Activated CD4-positive, CD25-positive, alpha-beta regulatory T cell treated with anti-CD3 and anti-CD28 coated beads, Interleukin-2, amount 50 U/mL, for 24 hours (primary cell): ENCODE measurements around the gene ATP6V1F.

Experiments
- ATAC-seq, 2 donors: fragments of 150-1000 bp; cut with Tn5 transposase; one replicate each; pipeline ENCODE4 v1.10.0; 2021; ENCODE audit warnings: mild to moderate bottlenecking in 1 of 2, moderate library complexity in 1 of 2

The ATP6V1F gene

DNA sequence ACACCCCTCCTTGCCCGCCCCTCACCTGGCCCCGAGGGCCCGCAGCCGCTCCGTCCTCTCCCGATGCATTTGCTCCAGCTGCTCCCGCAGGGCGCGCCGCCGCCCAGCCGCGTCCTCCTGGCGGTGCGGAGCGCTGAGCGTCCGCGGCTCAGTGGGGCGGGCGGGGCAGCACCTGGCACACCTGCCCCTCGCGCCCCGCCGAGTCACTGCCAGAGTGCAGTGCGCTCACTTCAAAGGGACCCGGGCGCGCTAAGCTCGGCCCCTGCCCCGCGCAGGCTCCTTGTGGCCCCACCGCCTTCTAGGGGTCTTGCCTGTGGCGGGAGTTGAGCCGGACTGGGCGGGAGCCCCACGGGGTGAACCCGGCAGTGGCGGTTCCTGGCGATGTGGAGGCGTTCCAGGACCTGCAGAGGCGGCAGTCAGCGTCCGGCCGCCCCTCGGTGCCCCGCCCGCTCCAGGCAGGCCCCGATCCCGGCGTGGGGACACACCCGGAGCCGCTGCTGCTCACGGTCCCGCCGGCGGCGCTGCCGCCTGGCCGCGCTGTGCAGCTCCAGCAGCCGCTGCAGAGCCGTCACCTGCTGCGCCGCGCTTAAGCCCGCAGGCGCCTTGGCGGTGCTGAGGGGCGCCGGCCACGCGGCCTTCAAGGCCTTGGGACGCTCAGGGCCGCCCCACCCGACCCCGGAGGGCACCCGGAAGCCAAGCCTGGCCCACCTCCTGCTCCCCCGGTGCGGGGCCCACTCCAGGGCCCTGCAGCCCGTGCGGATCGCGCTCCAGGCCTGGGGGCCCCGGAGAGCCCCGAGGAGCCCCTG lies 6.7 kb downstream of the ATP6V1F start:
- peak; percentile 78 to 82 for ATAC-seq

DNA sequence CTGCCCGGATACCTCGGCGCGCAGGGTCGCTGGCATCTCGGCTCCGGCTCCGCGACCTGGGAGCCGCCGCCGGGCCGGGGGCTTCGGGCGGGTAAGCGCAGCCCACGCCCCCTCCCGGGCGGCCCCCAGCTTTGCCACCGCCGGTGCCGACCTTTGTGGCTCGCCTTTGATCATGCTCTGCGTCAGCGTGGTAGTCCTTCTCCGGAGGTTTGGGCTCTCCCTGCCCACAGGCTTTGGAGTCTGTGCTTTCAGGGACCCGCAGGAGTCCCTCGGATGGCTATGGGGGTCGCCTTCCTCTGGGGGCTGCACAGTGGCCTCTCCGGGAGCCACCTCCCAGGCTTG lies 7.3 kb downstream of the ATP6V1F start:
- ATAC-seq, result peak; percentile 21 to 30

DNA sequence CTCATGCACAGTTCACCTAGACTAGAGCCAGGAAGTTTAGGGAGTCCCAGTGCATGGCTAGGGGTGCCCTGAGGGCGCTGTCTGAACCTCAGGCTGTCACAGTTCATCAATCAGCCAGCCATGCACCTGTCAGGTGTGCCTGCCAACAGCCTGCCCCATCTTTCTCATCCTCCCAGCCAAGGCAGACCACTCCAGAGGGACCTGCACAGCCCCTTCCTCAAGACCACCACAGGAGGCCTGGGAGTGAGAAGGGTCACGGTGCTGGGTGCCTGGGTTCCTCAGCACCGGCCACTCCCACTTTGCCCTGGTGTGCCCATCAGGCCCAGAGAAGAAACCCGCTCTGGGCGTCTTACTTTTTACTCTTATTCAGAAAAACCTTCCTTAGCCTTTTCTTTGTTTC lies 8.4 kb downstream of the ATP6V1F start:
- no peak for ATAC-seq

DNA sequence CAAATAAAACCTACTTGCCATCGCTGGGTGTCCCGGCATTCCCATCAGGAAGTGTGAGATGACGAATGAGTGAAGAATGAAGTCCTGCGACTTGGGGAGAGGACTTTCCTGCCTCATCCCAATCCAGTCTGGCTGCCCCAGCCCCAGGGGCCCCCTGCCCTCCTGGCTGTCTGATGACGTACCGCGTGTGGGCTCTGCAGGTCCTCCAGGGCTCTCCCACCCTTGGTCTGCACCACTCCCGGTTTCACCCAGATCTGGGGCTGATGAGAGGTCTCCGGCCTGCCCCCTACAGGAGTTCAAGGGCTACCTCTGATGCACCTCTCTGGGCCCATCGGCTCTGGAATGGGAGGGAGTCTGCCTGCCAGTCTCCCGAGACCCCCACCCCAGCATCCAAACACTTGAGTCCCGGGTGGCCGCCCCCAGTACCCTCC lies 9.8 kb downstream of the ATP6V1F start:
- ATAC-seq, result no peak

DNA sequence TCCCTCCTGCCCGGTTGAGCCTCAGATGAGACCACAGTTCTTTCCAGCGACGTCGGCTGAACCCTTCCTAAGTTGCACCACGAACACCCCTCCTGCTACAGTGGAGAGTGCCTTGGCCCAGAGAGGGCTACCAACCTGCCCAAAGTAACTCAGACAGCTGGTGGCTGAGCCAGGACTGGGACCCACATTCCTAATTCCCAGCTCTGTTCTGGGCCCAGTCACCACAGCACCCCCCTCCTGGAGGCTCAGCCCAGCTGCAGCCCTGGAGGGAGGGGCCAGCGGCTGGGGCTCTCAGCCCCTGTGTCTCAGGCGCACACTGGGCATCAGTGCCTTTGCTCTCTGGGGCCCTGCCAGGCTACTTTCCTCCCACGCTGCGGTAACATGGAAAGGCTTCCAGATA lies 10.6 kb downstream of the ATP6V1F start:
- ATAC-seq, result no peak

DNA sequence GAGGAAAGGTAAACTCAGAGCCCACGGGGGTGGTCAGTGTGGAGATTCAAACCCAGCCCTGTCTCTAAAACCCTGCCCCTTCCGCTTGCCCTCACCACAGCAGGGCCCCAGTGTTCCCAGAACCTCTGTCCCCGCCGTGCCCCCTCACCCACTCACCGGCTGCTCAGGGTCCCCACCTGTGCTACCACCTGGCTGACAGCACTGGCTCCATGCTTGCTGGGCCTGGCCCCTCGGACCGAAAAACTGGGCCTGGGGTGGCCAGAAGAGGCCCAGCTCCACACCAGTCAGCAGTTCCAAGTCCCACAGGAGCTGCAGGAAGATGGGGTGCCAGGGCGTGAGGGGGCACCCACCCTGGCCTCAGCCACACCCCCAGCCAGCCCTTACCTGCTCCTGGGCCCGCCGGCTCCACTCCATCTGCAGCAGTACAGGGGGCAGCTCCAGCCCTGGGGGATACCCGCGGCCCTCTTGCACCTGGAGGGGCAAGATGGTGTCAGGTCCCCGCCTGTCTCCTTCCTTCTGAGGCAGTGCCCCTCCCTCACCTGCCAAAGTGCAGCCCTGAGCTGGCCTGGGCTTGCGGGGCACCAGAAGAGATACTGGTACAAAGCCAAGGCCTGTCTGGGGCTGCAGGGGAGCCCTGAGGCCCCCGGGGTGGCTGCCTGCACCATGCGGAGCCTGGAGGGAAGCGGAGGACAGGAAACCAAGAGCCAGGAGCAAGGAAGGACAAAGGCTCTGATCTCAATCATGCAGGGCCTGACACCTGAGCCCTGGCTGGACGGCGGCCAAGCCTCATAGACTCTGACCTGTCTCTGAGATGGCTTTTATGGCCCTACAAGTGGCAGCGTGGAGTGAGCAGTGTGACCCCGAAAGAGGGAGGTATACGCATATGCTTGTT lies 11.7 kb downstream of the ATP6V1F start:
- ATAC-seq, result no peak

DNA sequence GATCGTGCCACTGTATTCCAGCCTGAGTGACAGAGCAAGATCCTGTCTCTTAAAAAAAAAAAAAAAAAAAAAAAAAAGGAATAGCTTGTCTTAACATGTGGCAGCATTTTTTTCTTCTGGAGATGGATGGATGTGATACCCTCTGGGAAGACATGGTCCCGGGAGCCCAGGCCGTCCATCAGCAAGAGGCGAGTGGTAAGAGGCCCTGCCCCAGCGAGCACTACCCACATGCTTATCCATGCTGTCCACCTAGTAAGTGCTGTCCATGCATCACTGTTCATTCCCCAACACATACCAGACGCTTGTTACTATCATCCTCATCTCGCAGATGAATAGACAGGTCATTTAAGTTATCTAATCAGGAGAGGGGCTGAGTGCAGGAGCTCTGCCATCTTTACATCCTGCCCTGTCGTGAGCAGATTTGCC lies 12.9 kb downstream of the ATP6V1F start:
- ATAC-seq, result no peak

DNA sequence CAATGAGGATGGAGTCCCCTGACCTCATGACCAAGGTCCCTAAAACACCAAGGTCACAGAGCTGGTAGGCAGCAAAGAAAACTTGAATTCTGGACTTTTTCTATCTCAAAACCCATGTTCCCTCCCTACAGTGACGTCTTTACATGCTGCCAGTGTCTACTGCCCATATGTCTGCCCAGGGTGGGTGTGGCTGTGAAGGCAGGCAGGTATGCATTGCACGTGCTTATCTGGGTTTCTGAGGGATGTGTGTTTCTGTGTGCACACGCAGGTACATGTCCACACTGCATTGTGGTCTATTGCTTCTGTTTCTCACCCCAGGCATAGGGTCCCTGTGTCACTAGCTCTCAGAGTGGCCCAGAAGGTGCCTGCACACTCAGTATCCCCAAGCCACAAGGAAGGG lies 13.5 kb downstream of the ATP6V1F start:
- no peak for ATAC-seq

DNA sequence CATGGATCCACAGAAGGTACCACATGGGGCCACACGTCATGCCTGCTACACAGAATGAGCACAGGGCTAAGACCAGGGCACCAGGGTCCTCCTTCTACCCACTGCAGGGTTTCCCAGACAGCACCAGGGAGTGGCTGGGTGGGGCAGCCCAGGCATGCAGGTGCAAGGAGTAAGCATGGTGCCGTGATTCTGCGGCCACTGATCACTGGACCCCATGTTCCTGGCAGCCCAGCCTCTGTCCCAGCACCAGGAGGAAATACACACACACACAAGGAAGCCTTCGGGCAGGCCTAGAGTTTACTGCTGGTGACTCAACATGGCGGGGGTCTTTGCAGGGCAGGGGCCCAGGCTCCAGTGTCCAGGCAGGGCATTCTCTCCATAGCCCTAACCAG lies 13.9 kb downstream of the ATP6V1F start:
- no peak for ATAC-seq

DNA sequence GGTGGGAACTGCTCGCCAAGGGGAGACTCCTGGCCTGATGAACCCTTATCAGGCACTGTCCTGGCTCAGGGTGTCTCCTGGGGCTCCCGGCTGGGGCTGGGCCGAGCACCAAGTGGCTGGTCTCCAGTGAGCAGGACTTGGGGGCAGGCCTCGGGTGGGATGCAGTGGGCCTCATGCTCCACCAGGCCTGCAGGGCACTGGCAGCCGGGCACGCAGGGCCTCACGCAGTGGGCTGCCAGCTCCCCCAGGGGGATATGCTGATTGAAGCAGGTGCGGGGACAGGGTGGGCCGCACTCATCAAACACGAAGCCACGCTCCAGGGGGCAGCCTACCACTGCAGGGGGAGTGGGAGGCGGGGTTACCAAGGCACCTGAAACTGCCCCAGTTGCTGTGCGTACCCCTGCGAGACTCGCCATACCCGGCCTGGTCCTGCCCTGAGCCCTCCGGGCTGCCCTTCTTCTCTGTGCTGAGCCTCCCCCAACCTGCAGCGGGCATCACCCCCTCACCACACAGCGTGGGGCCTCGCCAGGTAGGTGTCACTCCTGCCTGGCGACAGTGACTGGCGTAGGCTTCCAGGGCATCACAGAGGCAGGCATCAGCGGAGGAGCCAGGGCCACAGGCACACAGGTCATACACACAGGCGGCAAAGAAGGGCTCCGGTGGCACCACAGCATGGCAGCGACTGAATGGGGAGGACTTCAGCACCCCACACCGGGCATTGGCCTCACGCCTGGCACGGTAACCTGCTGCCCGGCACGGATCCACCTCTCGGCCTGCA lies 14.5 kb downstream of the ATP6V1F start:
- ATAC-seq, result no peak

DNA sequence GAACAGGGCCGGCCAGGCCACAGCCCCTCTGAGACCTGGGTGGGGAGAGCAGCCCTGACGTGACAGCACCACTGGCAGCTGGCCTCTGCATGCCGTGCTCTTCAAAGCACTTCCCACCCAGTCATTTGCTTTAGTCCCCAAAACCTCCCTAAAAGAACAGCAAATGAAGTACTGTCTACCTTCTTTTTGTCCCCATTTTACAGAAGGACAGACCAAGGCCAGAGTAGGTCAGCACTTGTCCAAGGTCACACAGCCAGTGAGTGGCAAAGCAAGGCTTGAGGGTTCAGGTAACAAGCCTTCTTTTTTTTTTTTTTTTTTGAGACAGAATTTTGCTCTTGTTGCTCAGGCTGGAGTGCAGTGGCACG lies 15.1 kb downstream of the ATP6V1F start:
- ATAC-seq, result no peak

DNA sequence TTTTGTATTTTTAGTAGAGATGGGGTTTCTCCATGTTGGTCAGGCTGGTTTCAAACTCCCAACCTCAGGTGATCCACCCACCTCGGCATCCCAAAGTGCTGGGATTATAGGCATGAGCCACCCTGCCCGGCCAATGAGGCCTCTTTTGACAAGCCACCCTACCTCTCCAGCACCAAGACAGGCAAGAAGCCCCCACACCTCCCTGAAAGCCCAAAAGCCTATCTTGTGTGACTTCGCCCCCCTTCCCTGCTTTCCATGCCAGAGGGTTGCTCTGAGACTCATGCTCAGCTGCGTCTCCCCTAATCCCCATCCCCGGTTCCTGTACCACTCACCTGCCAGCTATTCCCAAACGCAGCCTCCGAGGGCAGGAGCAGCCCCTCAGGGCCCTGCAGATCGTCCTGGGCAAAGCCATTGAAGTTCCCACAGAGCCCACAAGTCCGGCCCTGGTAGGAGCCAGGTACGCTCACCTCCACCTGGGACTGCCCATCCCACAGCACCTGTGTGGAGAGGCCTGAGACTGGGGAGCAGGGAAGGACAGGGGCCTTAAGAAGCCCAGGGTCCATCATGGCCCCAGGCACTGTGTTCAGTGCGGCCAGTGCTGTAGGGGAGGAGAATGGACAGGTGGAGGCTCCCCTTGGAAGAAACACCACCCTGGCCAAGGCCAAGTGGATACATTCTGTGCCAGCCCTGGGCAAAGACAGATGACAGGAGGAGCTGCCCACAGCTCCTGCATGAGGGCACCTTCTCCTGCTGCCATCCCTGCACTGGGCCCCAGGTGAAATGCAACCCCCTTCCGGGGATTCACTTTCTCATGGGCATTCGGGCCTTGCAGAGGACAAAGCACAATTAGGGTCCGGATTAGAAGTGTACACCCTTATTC lies 15.8 kb downstream of the ATP6V1F start:
- ATAC-seq, result no peak

DNA sequence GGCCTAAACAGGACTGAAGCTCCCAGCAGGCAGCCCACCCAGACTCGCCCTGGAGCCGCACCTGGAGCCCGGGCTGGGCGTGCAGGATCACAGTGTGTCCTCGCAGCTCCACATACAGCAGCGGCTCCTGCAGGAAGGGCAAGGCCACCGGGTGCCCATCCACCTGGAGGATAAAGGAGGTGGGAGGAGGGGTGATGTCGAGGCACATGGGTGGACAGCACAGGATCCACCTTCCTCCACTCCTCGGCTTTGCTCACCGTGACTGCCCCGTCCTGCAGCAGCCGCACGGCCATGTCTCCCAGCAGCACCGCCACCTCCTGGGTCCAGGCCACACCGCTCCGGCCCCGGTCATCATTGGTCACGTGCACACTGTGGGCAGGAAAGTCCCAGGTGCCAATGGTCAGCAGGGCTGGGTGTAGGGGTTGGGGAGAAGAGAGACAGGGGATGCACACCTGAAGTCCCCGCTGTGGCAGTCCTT lies 16.8 kb downstream of the ATP6V1F start:
- ATAC-seq, result no peak

DNA sequence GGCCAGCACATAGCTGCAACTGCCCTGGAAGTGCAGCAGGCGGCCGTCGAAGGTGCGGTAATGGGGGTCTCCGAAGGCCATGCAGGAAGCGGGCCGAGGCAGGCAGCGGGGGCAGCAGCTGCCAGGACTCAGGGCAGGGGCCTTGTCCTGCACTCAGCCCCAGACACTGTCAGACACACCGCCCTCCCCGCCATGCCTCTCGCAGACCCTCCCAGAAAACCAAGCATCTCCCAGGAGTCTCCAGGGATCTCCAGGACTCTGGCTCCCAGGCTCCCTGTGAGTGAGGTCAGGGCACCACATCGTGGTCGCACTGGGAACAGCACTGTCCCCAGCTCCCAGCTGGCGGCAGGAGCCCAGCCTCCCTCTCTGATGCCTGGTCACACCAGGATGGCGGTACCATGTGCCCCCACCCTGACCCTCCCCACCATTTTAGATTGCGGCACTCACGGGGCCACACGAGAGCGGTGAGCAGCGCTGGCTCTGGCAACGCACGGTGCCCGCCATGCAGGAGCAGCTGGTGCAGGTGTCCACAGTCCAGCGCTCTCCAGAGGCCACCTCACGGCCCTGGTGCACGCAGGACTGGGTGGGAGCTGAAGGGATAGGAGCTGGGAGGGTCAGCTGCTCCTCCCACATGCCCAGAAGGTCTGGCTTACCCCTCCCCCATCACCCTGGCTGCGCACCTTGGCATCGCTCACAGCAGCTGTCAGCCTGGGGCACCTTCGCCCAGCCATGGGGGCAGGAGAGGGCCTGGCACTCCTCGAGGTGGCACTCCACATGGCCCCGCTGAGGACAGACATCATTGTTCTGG lies 17.5 kb downstream of the ATP6V1F start:
- no peak for ATAC-seq

DNA sequence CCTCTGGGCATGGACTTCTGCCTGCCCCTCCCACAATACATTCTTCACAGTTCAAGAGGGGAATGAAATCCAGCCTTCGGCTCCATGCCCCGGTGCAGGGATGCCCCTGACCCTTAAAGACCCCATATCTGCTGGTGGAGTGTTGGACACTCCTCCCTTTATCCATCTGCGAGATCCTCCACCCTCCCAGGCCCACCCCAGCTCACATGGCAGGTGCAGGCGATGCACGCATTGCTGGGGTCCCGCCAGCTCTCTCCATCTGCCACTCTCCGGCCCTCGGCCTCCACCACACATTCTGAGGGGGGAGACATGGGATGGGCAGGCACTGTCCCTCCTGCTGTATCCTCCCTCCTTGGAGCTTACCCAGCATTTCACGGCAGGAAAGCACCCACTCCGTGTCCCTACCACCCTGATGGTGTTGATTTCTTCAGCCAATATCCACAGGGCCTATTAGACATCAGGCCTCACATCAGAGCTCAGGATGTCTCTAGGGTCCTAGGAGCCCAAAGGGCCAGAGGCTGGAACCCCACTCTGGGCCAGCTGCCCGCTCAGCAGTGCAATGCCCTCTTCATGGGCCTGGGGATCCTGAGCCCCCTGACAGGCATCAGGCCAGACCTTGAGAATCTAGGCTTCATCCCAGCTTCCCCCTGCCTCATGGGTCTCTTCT lies 18.3 kb downstream of the ATP6V1F start:
- ATAC-seq, result no peak

DNA sequence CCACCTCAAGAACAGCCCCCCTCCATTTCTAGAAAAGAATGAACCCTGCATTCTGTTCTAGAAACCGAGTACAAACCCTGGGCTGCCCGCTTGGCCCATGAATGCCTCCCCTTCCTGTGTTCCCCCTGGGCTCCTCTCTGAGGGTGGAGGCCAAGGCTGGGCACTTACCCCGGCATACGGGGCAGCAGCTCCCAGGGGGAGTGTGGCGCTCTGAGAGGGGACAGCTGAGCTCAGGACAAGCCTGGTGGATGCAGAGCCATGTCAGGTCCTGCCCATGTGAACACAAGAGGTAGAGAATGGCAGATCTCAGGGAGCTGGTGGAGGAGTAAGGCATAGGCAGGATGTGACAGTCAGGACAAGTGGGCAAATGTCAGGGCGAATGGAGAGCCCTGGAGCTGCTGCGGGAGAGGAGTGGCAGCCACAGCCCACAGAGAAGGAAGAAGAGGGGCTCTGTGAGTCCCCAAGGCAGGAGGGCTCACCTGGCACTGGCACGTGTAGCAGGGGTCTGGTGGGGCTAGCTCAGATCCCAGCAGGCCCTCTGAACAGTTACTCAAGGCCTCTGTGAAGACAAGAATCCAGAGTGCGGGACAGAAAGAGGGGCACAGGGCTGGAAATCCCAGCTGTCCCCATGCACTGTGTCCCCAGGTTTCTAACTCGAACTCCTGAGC lies 18.9 kb downstream of the ATP6V1F start:
- ATAC-seq, result no peak

DNA sequence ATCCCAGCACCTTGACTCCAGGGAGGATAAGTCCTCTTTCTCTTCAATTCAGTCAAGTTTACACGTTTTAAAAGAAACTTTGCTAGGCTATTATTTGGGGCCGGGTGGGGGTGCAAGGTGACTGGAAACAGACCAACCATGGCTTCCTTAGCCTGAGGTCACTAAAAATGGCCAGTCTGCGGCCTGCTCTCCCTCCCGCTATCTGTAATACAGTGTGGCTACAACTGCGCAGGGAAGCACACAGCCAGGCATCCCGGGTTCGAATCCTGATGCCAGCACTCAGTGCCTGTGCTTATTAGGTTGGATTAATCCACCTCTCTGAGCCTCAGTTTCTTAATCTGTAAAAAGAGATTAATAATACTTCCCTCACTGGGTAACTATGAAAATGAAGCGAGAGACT lies 19.5 kb downstream of the ATP6V1F start:
- ATAC-seq, result no peak

DNA sequence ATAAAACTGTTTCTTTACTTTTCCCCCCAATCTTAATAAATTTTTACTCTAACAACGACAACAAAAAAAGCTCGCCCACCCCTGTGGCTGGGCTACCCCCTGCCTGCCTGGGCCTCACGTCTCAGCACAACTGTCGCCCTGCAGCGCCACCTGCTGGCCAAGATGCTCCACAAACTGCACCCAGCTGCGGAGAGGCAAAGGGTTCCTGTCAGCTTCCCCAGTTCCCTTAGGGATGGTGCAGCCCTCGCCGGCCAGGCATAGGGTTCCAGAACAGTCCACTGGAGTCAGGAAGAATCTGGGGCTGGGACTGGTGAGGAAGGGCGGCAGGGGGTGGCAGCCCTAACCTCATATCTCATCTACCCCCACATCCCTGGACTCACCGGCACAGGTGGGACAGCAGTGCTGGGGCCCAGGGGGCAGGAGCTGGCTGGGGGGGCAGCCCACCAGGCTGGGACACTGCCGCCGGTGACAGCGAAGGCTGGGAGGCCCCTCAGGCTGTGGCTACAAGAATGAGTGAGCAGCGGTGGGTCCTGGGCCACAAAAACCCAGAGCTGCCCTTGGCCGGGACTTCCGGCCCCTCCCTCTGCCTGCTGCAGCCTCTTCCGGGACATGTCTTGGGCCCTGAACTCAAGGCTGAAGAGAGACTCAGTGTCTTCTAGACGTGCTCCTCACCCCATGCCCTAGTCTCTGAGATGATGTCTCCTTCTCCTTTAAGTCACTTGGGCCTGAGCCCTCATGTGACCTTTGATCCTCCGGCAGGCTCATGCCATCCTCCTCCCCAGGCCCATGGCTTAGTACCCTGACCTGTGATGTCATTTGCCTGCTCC lies 21.2 kb downstream of the ATP6V1F start:
- ATAC-seq, result peak; percentile 77 to 81
